ENCODE data around the gene PLCH1.

The PLCH1 gene

GRCh38 chr3:155744010-155744625 lies 753 bp downstream of the PLCH1 start:
- peak; percentile 55 to 83 for DNase-seq

- no peak for DNase-seq
Measured at GRCh38 chr3:155743606-155744005, 1.3 kb downstream of the PLCH1 start.

GRCh38 chr3:155742349-155742965 lies 2.4 kb downstream of the PLCH1 start:
- DNase-seq: no peak

GRCh38 chr3:155741603-155742002 lies 3.3 kb downstream of the PLCH1 start:
- no peak for DNase-seq

GRCh38 chr3:155741101-155741500 lies 3.8 kb downstream of the PLCH1 start:
- no peak for DNase-seq

- peak in 1 of 2 experiments; percentile 37 for DNase-seq
Measured at GRCh38 chr3:155739154-155739553, 5.7 kb downstream of the PLCH1 start.

GRCh38 chr3:155738580-155739076 lies 6.2 kb downstream of the PLCH1 start:
- no peak for DNase-seq

GRCh38 chr3:155737844-155738460 lies 6.9 kb downstream of the PLCH1 start:
- peak in 1 of 2 experiments; percentile 17 for DNase-seq

- DNase-seq: no peak
Measured at GRCh38 chr3:155736381-155736780, 8.5 kb downstream of the PLCH1 start.

- DNase-seq: no peak
Measured at GRCh38 chr3:155730843-155731242, 14.0 kb downstream of the PLCH1 start.

- DNase-seq: no peak
Measured at GRCh38 chr3:155727836-155728235, 17.0 kb downstream of the PLCH1 start.

- DNase-seq: peak; percentile 35 to 69
Measured at GRCh38 chr3:155714295-155714718, 30.6 kb downstream of the PLCH1 start.

GRCh38 chr3:155712008-155712407 lies 32.9 kb downstream of the PLCH1 start:
- no peak for DNase-seq

- DNase-seq: no peak
Measured at GRCh38 chr3:155704771-155705559, 39.9 kb downstream of the PLCH1 start.

GRCh38 chr3:155704061-155704460 lies 40.8 kb downstream of the PLCH1 start:
- no peak for DNase-seq

- DNase-seq: no peak
Measured at GRCh38 chr3:155702745-155703591, 41.9 kb downstream of the PLCH1 start.

GRCh38 chr3:155701882-155702465 lies 42.9 kb downstream of the PLCH1 start:
- peak; percentile 20 to 78 for DNase-seq

GRCh38 chr3:155697542-155697941 lies 47.3 kb downstream of the PLCH1 start:
- no peak for DNase-seq

GRCh38 chr3:155690921-155691320 lies 54.0 kb downstream of the PLCH1 start:
- no peak for DNase-seq

- DNase-seq: no peak
Measured at GRCh38 chr3:155688481-155688880, 56.4 kb downstream of the PLCH1 start.

GRCh38 chr3:155683344-155683720 lies 61.5 kb downstream of the PLCH1 start:
- no peak for DNase-seq

Measured in NCI-H524 (cell line).